H1 (cell line): ENCODE data around the gene ENPP7. TPM values are rescaled to one million over a fixed set of nuclear protein-coding genes. Genes with fewer than 3 reads are reported as not detected.

Experiments used
- BACH1 ChIP-seq: IDR thresholded peaks from 2 replicates; pipeline ENCODE4 v1.6.1; 2012; ENCODE audit warnings: low read length, improper control_type of control experiment
- GABPA ChIP-seq: IDR thresholded peaks from 2 replicates; pipeline ENCODE4 v1.6.1; 2011; ENCODE audit warnings: mild to moderate bottlenecking, low read length, moderate library complexity, borderline replicate concordance; ENCODE audit not compliant: insufficient read depth
- POLR2A ChIP-seq, 2 experiments: IDR thresholded peaks; 1 replicate in 1 of 2; 2 replicates in 1 of 2; pipeline ENCODE4 v1.6.1; 2011; ENCODE audit warnings: low read depth in 2 of 2, low read length in 2 of 2, mild to moderate bottlenecking in 2 of 2; ENCODE audit errors: control extremely low read depth in 1 of 2
- SP1 ChIP-seq: IDR thresholded peaks from 2 replicates; pipeline ENCODE4 v1.6.1; 2011; ENCODE audit warnings: low read depth, low read length
- SUZ12 ChIP-seq: fragments of 200-600 bp; sonication (generic); IDR thresholded peaks from 2 replicates; pipeline ENCODE4 v1.6.1; 2012; ENCODE audit warnings: mild to moderate bottlenecking, inconsistent platforms, low read length, moderate library complexity, mixed read lengths
- TAF7 ChIP-seq: optimal IDR thresholded peaks from 2 replicates; pipeline ENCODE3; 2011; ENCODE audit warnings: low read depth, mild to moderate bottlenecking, inconsistent platforms, low read length, moderate library complexity, borderline replicate concordance
- polyA plus RNA-seq, 7 experiments: library from polyadenylated mRNA; depleted of rRNA in 3 of 7; stranded (reverse) in 5 of 7; unstranded in 2 of 7; fragments of >200 nt in 5 of 7; fragments of 200-250 nt in 2 of 7; gene quantifications; 1 replicate in 5 of 7; 2 replicates in 1 of 7; 4 replicates in 1 of 7; pipeline versions ENCODE4 v1.2.1 to v1.2.3, GENCODE V29; 2011 to 2013; ENCODE audit warnings: missing spikeins in 2 of 7, mixed read lengths in 2 of 7
- total RNA-seq: library from RNA; stranded (reverse); fragmentation: NEBNext Ultra II Directional; extraction: Animal tissue kit (Norgen Biotek cat#: 25700); gene quantifications from 2 replicates; pipeline ENCODE4 v1.2.1, GENCODE V29; 2021
- TF ChIP-seq, protein P1 (sequence below): fragments of 300-600 bp; sonication (generic); IDR thresholded peaks from 2 replicates; pipeline ENCODE4 v1.7.1; 2012; ENCODE audit warnings: low read length, moderate library complexity, mild to moderate bottlenecking, inconsistent platforms; ENCODE audit not compliant: insufficient replicate concordance
- TF ChIP-seq, protein P2 (sequence below): IDR thresholded peaks from 2 replicates; pipeline ENCODE4 v1.6.1; 2011; ENCODE audit warnings: low read length, improper control_type of control experiment

Gene ENPP7
- total and polyA plus RNA-seq, 2 of the 8 experiments (the other 6 are each of a cell fraction or from before 2014, with no cell fraction given): not detected

DNA sequence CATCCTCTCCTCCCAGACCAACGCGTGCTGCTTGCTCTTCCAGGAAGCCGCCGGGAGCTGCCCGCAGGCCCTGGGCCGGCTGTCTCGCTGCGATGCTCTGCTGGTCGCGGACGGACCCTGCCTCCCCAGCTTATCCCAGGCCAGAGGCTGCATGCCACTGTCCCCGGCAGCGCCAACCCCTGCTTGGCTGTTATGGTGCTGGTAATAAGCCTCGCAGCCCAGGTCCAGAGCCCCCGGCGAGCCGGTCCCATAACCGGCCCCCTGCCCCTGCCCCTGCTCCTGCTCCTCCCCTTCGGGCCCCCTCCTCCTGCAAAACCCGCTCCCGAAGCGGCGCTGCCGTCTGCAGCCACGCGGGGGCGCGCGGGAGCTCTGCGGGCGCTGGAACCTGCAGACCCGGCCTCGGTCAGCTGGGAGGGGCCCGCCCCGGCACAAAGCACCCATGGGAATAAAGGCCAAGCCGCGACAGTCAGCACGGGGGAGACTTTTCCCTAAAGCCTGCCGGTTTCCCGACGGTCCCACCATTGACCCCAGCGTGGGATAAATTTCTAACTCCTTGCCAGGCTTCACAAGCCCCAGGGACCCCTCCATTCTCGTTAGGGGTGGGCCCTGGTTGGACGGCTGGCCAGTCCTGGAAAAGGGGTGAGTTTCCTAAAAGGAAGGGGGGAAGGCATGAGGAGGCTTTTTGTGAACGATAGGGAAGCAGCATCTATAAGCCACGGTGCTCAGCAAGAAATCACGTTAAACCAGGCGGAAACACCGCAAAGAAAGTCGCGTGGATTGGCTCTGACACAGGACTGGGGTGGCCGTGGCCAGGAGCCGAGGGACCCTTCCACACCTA lies 11.2 kb downstream of the ENPP7 start (continued):
- TF ChIP-seq, protein P1, sequence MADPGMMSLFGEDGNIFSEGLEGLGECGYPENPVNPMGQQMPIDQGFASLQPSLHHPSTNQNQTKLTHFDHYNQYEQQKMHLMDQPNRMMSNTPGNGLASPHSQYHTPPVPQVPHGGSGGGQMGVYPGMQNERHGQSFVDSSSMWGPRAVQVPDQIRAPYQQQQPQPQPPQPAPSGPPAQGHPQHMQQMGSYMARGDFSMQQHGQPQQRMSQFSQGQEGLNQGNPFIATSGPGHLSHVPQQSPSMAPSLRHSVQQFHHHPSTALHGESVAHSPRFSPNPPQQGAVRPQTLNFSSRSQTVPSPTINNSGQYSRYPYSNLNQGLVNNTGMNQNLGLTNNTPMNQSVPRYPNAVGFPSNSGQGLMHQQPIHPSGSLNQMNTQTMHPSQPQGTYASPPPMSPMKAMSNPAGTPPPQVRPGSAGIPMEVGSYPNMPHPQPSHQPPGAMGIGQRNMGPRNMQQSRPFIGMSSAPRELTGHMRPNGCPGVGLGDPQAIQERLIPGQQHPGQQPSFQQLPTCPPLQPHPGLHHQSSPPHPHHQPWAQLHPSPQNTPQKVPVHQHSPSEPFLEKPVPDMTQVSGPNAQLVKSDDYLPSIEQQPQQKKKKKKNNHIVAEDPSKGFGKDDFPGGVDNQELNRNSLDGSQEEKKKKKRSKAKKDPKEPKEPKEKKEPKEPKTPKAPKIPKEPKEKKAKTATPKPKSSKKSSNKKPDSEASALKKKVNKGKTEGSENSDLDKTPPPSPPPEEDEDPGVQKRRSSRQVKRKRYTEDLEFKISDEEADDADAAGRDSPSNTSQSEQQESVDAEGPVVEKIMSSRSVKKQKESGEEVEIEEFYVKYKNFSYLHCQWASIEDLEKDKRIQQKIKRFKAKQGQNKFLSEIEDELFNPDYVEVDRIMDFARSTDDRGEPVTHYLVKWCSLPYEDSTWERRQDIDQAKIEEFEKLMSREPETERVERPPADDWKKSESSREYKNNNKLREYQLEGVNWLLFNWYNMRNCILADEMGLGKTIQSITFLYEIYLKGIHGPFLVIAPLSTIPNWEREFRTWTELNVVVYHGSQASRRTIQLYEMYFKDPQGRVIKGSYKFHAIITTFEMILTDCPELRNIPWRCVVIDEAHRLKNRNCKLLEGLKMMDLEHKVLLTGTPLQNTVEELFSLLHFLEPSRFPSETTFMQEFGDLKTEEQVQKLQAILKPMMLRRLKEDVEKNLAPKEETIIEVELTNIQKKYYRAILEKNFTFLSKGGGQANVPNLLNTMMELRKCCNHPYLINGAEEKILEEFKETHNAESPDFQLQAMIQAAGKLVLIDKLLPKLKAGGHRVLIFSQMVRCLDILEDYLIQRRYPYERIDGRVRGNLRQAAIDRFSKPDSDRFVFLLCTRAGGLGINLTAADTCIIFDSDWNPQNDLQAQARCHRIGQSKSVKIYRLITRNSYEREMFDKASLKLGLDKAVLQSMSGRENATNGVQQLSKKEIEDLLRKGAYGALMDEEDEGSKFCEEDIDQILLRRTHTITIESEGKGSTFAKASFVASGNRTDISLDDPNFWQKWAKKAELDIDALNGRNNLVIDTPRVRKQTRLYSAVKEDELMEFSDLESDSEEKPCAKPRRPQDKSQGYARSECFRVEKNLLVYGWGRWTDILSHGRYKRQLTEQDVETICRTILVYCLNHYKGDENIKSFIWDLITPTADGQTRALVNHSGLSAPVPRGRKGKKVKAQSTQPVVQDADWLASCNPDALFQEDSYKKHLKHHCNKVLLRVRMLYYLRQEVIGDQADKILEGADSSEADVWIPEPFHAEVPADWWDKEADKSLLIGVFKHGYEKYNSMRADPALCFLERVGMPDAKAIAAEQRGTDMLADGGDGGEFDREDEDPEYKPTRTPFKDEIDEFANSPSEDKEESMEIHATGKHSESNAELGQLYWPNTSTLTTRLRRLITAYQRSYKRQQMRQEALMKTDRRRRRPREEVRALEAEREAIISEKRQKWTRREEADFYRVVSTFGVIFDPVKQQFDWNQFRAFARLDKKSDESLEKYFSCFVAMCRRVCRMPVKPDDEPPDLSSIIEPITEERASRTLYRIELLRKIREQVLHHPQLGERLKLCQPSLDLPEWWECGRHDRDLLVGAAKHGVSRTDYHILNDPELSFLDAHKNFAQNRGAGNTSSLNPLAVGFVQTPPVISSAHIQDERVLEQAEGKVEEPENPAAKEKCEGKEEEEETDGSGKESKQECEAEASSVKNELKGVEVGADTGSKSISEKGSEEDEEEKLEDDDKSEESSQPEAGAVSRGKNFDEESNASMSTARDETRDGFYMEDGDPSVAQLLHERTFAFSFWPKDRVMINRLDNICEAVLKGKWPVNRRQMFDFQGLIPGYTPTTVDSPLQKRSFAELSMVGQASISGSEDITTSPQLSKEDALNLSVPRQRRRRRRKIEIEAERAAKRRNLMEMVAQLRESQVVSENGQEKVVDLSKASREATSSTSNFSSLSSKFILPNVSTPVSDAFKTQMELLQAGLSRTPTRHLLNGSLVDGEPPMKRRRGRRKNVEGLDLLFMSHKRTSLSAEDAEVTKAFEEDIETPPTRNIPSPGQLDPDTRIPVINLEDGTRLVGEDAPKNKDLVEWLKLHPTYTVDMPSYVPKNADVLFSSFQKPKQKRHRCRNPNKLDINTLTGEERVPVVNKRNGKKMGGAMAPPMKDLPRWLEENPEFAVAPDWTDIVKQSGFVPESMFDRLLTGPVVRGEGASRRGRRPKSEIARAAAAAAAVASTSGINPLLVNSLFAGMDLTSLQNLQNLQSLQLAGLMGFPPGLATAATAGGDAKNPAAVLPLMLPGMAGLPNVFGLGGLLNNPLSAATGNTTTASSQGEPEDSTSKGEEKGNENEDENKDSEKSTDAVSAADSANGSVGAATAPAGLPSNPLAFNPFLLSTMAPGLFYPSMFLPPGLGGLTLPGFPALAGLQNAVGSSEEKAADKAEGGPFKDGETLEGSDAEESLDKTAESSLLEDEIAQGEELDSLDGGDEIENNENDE: no peak
- TF ChIP-seq SP1: no peak
- TF ChIP-seq TAF7: no peak
- TF ChIP-seq, protein P2, sequence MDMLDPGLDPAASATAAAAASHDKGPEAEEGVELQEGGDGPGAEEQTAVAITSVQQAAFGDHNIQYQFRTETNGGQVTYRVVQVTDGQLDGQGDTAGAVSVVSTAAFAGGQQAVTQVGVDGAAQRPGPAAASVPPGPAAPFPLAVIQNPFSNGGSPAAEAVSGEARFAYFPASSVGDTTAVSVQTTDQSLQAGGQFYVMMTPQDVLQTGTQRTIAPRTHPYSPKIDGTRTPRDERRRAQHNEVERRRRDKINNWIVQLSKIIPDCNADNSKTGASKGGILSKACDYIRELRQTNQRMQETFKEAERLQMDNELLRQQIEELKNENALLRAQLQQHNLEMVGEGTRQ: no peak
- 0 out of 2 replicates have a peak, but pooled peaks have one; percentile 45 for TF ChIP-seq GABPA
- no peak for TF ChIP-seq SUZ12
- no peak for TF ChIP-seq BACH1
- TF ChIP-seq POLR2A (IDR thresholded peaks at IDR 0.05; ENCODE audit: control extremely low read depth in 1 of 2, low read depth in 2 of 2, low read length in 2 of 2): no peak
